Naive B cell (primary cell): ENCODE data around the gene HSP90AA1. TPM values are rescaled to one million over a fixed set of nuclear protein-coding genes. Genes with fewer than 3 reads are reported as not detected.
"Not testable (repeated sequence)": the region's sequence is repeated elsewhere in the genome, so short reads cannot be mapped to it uniquely, and the experiment has no call there.

ENCODE experiments used
- ATAC-seq, 2 donors: fragments of 150-1000 bp; cut with Tn5 transposase; 2 replicates each; pipeline ENCODE4 v1.10.0; 2021; ENCODE audit warnings: low read depth in 2 of 2, mild to moderate bottlenecking in 2 of 2, moderate library complexity in 2 of 2
- DNase-seq: peaks from one replicate; pipeline ENCODE4 v3.0.0; 2022
- H3K27ac Mint-ChIP-seq, 6 donors: one replicate each; pipeline ENCODE4 v1.8.0; 2020 to 2022; ENCODE audit warnings: mild to moderate bottlenecking in 6 of 6, mixed read lengths in 6 of 6, moderate library complexity in 5 of 6, inconsistent platforms in 2 of 6
- H3K27me3 Mint-ChIP-seq, 3 donors: one replicate each; pipeline ENCODE4 v1.8.0; 2021 to 2022; ENCODE audit warnings: mixed read lengths in 3 of 3, mild to moderate bottlenecking in 1 of 3
- H3K36me3 Mint-ChIP-seq, 2 donors: one replicate each; pipeline ENCODE4 v1.8.0; 2020 to 2022; ENCODE audit warnings: mixed read lengths in 2 of 2, inconsistent platforms in 1 of 2, mild to moderate bottlenecking in 1 of 2
- H3K4me1 Mint-ChIP-seq, 3 donors: one replicate each; pipeline ENCODE4 v1.8.0; 2020 to 2022; ENCODE audit warnings: mixed read lengths in 3 of 3, inconsistent platforms in 1 of 3, mild to moderate bottlenecking in 1 of 3, moderate library complexity in 1 of 3
- H3K4me3 Mint-ChIP-seq, 8 donors: one replicate each; pipeline ENCODE4 v1.8.0; 2020 to 2022; ENCODE audit warnings: mild to moderate bottlenecking in 8 of 8, mixed read lengths in 8 of 8, moderate library complexity in 8 of 8, inconsistent platforms in 2 of 8
- H3K9me3 Mint-ChIP-seq, 7 donors: one replicate each; pipeline ENCODE4 v1.8.0; 2020 to 2022; ENCODE audit warnings: mixed read lengths in 7 of 7, mild to moderate bottlenecking in 5 of 7, inconsistent platforms in 2 of 7, moderate library complexity in 1 of 7
- polyA plus RNA-seq, 6 donors: library from polyadenylated mRNA; unstranded; fragments of 300-500 nt; fragmentation: Illumina TruSeq; gene quantifications; one replicate each; pipeline ENCODE4 v1.2.3, GENCODE V29; 2021; ENCODE audit warnings: low read depth in 6 of 6

Gene HSP90AA1
- polyA plus RNA-seq, 6 donors from 2014 or later = 133 to 338 (median 304) TPM

GRCh38 chr14:102088012-102088792, 1.4 kb upstream of the HSP90AA1 start:
- DNase-seq (peak; percentile 48), ATAC-seq (peak in 1 of 2 donors; percentile 6)
- Mint-ChIP-seq H3K27ac (peak overlapping the region; percentile 21 to 96 (median 90)), H3K4me1 (peaks cover 47 to 62% (median 53%) of the 10 kb centered on the region in 3 donors), H3K4me3 (peak overlapping the region; percentile 90 to 97 (median 94)), H3K27me3 (no peaks in the 10 kb centered on the region), H3K36me3 (peaks cover 12 to 20% of the 10 kb centered on the region in 2 donors), H3K9me3 (no peaks in the 10 kb centered on the region)

- DNase-seq = no peak
- H3K4me1 Mint-ChIP-seq = peaks cover 51 to 65% (median 53%) of the 10 kb centered on the region in 3 donors
- no peak for ATAC-seq
- peaks cover 17 to 24% of the 10 kb centered on the region in 2 donors for H3K36me3 Mint-ChIP-seq
- H3K27ac Mint-ChIP-seq = peak overlapping the region in 5 of 6 donors; percentile 22 to 92 (median 91)
- no peaks in the 10 kb centered on the region for H3K9me3 Mint-ChIP-seq
- no peaks in the 10 kb centered on the region for H3K27me3 Mint-ChIP-seq
- H3K4me3 Mint-ChIP-seq = peak overlapping the region; percentile 90 to 97 (median 94)
Measured at GRCh38 chr14:102087762-102088011, 843 bp upstream of the HSP90AA1 start.

- Mint-ChIP-seq H3K36me3 (peaks cover 26 to 32% of the 10 kb centered on the region in 2 donors), H3K27ac (peak overlapping the region; percentile 91 to 99 (median 96)), H3K4me3 (peak overlapping the region; percentile 87 to 95 (median 92)), H3K9me3 (no peaks in the 10 kb centered on the region), H3K27me3 (no peaks in the 10 kb centered on the region), H3K4me1 (peaks cover 55 to 72% (median 59%) of the 10 kb centered on the region in 3 donors)
- no peak for DNase-seq
- no peak for ATAC-seq
Measured at GRCh38 chr14:102086709-102086971, 204 bp downstream of the HSP90AA1 start.

DNA sequence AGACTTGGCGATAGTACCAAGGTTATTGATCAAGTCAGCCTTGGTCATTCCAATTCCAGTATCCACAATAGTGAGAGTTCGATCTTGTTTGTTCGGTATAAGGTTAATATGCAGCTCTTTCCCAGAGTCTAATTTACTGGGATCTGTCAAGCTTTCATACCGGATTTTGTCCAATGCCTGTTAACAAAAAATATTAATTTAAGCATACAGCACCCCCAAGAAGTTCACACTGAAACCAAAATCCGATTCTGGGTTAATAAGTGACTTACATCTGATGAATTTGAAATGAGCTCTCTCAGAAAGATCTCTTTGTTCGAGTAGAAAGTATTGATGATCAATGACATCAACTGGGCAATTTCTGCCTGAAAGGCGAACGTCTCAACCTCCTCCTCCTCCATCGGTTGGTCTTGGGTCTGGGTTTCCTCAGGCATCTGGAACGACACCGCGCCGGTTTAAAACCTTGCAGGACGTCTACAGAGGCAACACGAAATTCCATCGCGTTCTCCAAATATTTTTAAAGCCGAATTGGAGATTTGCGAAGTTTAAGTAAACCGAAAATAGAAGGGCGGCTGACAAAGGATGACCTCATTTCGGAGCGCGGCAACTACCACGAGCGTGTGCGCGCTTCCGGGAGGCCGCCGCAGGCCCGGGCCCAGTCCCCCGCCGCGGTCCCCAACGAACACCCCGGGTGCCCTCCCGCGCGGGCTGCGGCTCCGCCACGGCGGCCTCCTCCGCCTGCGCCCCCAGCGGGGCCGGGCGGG, 716 bp downstream of the HSP90AA1 start:
- ATAC-seq = peak; percentile 53 to 57
- H3K36me3 Mint-ChIP-seq = peaks cover 26 to 32% of the 10 kb centered on the region in 2 donors
- no peaks in the 10 kb centered on the region for H3K27me3 Mint-ChIP-seq
- peaks cover 55 to 72% (median 59%) of the 10 kb centered on the region in 3 donors for H3K4me1 Mint-ChIP-seq
- peak overlapping the region; percentile 91 to 99 (median 97) for H3K27ac Mint-ChIP-seq
- peak; percentile 62 for DNase-seq
- H3K4me3 Mint-ChIP-seq = peak overlapping the region; percentile 90 to 98 (median 92)
- H3K9me3 Mint-ChIP-seq = no peaks in the 10 kb centered on the region

DNA sequence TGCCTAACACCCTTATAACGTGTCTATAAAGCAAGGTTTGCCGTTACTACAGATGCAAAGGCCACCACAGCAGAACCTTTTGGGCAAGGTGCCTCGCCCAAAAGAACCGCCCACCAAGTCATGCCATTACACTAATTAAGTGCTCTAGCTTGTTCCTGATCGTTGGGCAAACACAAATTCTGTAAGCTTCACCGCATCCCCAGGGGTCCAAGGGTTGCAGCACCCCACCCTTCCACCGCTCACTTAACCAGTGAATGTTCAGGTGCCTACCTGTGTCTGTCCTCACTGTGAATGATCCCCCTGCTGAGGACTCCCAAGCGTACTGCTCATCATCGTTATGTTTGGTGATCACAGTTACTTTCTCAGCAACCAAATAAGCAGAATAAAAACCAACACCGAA, 1.4 kb downstream of the HSP90AA1 start:
- peaks cover 26 to 32% of the 10 kb centered on the region in 2 donors for H3K36me3 Mint-ChIP-seq
- no peak for ATAC-seq
- no peaks in the 10 kb centered on the region for H3K27me3 Mint-ChIP-seq
- peak overlapping the region in 5 of 6 donors; percentile 16 to 98 (median 91) for H3K27ac Mint-ChIP-seq
- DNase-seq = no peak
- H3K9me3 Mint-ChIP-seq = no peaks in the 10 kb centered on the region
- peak overlapping the region; percentile 90 to 98 (median 92) for H3K4me3 Mint-ChIP-seq
- H3K4me1 Mint-ChIP-seq = peaks cover 49 to 71% (median 58%) of the 10 kb centered on the region in 3 donors

DNA sequence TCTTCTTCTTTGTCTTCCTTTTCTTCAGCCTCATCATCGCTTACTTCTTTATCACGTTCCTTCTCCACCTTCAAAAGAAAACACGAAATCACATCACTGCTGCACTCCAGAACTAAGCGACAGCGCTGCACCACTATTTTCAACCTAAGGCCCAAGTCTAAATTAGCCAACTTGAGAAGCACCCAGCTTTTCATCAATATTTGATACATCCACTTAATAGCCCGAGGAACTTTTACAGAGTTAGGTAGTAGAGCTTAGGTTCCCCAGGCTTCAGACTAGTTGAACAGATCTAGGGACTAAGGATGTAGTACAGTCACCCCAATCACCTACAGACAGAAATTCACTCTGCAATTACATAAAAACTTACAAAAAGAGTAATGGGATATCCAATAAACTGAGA, 1.9 kb downstream of the HSP90AA1 start:
- peak overlapping the region in 3 of 6 donors; percentile 38 to 93 (median 91) for H3K27ac Mint-ChIP-seq
- no peak for DNase-seq
- peaks cover 26 to 35% of the 10 kb centered on the region in 2 donors for H3K36me3 Mint-ChIP-seq
- no peaks in the 10 kb centered on the region for H3K9me3 Mint-ChIP-seq
- no peaks in the 10 kb centered on the region for H3K27me3 Mint-ChIP-seq
- peak overlapping the region in 7 of 8 donors; percentile 90 to 98 (median 93) for H3K4me3 Mint-ChIP-seq
- H3K4me1 Mint-ChIP-seq = peaks cover 44 to 67% (median 53%) of the 10 kb centered on the region in 3 donors
- ATAC-seq = no peak

DNA sequence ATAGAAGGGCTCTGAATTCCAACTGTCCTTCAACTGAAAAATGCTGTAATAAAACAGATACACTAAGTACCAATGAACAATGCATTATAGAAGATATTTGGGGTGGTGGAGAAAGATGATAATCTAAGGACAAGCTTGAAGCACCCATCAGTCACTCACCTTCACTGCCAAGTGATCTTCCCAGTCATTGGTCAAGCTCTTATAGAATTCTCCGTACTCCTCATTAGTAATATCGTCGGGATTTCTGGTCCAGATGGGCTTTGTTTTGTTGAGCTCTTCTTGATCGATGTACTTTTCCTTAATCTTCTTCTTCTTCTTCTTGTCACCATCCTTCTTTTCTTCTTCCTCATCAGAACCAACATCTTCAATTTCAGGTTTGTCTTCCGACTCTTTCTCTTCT, 2.3 kb downstream of the HSP90AA1 start:
- not testable (repeated sequence) for ATAC-seq, H3K9me3 Mint-ChIP-seq, H3K27me3 Mint-ChIP-seq, DNase-seq
- H3K36me3 Mint-ChIP-seq = peaks cover 26 to 39% of the 10 kb centered on the region in 2 donors
- peaks cover 40 to 63% (median 48%) of the 10 kb centered on the region in 3 donors for H3K4me1 Mint-ChIP-seq
- H3K4me3 Mint-ChIP-seq = peak overlapping the region in 6 of 8 donors; percentile 15 to 98 (median 94)
- H3K27ac Mint-ChIP-seq = peak overlapping the region in 5 of 6 donors; percentile 13 to 93 (median 61)

DNA sequence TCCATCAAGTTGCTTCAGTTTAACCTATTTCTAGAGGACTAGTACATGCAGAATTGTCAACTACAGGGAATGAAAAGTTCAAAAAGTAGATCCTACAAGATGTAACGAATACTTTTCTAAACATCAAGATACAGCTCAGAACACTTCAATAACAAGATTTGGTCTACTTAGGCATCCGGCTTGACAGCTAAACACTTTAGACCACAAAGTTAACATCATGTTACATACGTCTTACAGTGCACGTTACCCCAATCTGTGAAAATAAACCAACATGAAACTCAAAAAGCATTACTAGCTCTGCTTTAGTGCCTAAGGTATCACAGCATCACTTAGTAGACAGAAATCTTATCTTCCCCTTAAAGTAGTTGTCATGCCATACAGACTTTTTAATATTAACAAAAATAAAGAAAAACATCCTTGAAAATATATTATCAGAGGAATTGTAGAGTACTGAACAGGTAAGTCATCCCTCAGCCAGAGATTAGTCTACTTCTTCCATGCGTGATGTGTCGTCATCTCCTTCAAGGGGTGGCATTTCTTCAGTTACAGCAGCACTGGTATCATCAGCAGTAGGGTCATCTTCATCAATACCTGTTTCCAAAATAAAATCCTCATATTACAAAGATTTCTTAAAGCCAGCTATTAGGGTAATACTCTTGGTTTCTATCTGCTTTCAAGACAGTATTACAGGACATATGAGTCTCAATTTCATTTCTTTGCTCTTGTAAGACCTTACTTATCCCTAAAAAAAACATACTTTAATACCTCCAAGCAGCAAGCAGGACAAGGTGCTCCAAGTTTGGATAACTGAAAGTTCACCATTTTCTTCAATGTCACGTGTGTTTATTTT, 5.4 kb downstream of the HSP90AA1 start:
- Mint-ChIP-seq H3K36me3 (peaks cover 38 to 42% of the 10 kb centered on the region in 2 donors), H3K27ac (peak overlapping the region in 3 of 6 donors; percentile 4 to 36 (median 21))
- ATAC-seq = no peak

GRCh38 chr14:102080183-102081080, 6.4 kb downstream of the HSP90AA1 start:
- peaks cover 36 to 38% of the 10 kb centered on the region in 2 donors for H3K36me3 Mint-ChIP-seq
- H3K9me3 Mint-ChIP-seq = no peaks in the 10 kb centered on the region
- ATAC-seq = peak in 1 of 2 donors; percentile 13
- peak overlapping the region in 3 of 6 donors; percentile 36 to 37 (median 36) for H3K27ac Mint-ChIP-seq
- peaks cover 21 to 43% (median 22%) of the 10 kb centered on the region in 3 donors for H3K4me1 Mint-ChIP-seq
- DNase-seq = no peak
- no peaks in the 10 kb centered on the region for H3K27me3 Mint-ChIP-seq
- no peak overlapping the region for H3K4me3 Mint-ChIP-seq

More for the DNA sequence above, 5.4 kb downstream of the HSP90AA1 start:
- H3K9me3 Mint-ChIP-seq = no peaks in the 10 kb centered on the region
- no peak for DNase-seq
- peaks cover 27 to 52% (median 31%) of the 10 kb centered on the region in 3 donors for H3K4me1 Mint-ChIP-seq
- H3K27me3 Mint-ChIP-seq = no peaks in the 10 kb centered on the region
- H3K4me3 Mint-ChIP-seq = no peak overlapping the region

- no peak for DNase-seq
- Mint-ChIP-seq H3K27me3 (no peaks in the 10 kb centered on the region), H3K36me3 (peaks cover 31 to 32% of the 10 kb centered on the region in 2 donors), H3K27ac (no peak overlapping the region), H3K9me3 (no peaks in the 10 kb centered on the region), H3K4me1 (peaks cover 15 to 35% (median 15%) of the 10 kb centered on the region in 3 donors), H3K4me3 (no peak overlapping the region)
- peak in 1 of 2 donors; percentile 31 for ATAC-seq
Measured at GRCh38 chr14:102079700-102079979, 7.2 kb downstream of the HSP90AA1 start.

DNA sequence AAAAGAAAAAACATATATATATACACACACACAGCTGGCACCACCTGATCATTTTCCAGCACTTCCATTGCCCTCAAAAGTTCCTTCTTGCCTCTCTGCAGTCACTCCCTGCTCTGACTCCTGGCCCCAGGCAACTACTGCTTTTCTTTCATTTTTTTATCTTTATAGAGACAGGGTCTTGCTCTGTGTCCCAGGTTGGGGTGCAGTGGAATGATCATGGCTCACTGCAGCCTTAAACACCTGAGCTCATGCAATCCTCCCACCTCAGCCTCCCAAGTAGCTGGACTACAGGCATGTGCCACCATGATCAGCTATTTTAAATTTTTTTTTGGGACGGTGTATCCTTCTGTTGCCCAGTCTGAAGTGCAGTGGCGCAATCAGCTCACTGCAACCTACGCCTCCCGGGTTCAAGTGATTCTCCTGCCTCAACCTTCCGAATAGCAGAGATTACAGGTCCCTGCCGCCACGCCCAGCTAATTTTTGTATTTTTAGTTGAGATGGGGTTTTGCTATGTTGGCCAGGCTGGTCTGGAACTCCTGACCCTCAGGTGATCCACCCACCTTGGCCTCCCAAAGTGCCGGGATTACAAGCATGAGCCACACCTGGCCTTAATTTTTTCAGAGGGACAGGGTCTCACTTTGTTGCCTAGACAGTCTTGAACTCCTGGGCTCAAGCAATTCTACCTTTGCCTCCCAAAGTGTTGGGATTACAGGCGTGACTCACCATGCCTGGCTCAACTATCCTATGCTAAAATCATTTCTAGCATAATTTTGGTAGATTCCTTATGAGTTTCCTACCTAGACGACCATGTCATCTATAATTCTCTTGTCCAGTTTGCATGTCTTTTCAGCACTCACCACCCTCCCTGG, 7.8 kb downstream of the HSP90AA1 start:
- no peak for ATAC-seq
- Mint-ChIP-seq H3K27me3 (no peaks in the 10 kb centered on the region), H3K4me3 (no peak overlapping the region), H3K36me3 (peaks cover 27 to 33% of the 10 kb centered on the region in 2 donors), H3K9me3 (peaks cover 0 to 4% (median 0%) of the 10 kb centered on the region in 7 donors), H3K4me1 (peaks cover 11 to 29% (median 13%) of the 10 kb centered on the region in 3 donors), H3K27ac (peak overlapping the region in 2 of 6 donors; percentile 22 to 82)
- no peak for DNase-seq
